ENCODE data around the gene CDADC1. TPM values are rescaled to one million over a fixed set of nuclear protein-coding genes. Genes with fewer than 3 reads are reported as not detected.

The CDADC1 gene
- total RNA-seq, 3 donors from 2014 or later: 7.3 to 8.5 (median 8.2) TPM

DNA sequence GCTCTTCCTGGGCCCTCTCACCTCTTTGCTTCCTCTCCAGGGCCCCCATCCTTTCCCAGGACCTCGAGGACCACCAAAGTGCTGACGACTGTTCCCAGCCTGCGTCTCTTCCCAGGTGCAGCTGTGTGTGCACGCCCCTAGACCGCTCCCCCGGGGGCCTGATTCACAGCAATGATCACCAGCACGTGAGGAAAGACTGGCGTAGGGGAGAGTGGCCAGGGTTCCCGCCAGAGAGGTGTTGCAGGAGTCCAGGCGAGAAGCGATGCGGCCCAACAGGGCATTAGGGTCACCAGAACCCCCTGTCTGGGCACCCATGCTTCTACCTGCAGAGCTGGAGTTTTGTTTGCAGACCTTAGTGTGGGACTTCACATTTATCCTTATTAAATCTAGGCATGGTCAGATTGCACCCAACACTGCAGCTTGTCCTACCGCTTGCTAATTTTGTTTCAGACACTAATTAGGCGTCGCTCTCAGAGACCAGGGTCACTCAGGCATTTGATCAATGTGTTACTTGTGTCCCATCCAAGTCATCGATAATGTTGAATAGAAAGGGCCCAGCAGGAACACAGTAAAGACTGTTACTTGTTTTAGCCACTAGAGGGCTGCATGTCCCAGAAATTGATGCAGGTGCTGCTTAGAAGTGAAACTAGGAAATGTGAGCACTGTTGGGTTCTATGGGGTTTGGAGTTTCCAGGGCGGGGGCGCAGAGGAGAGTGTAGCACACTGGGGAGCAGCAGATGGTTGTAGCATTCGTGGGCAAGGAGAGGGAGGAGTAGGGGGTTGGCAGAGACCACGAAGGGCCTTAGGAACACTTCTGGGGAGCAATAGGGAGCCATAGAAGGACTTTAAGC is 53.2 kb downstream of the CDADC1 start:
- Histone ChIP-seq H3K27me3 (no peaks in the 10 kb centered on the region), H3K4me1 (peaks cover 12 to 14% of the 10 kb centered on the region in 2 donors), H3K27ac (peak overlapping the region in 1 of 2 donors; percentile 77), H3K9me3 (no peaks in the 10 kb centered on the region), H3K4me3 (peak overlapping the region; percentile 24 to 60 (median 32)), H3K36me3 (no peaks in the 10 kb centered on the region)
- intact Hi-C loops (cut with DNase I; ENCODE audit: low total_unique reads): loop anchor here (5.0 to 10.0 kb wide), 2 partner anchors 141 to 304 kb away; partner anchors contain the start of genes CAB39L and SETDB2
- TF ChIP-seq, protein P1, sequence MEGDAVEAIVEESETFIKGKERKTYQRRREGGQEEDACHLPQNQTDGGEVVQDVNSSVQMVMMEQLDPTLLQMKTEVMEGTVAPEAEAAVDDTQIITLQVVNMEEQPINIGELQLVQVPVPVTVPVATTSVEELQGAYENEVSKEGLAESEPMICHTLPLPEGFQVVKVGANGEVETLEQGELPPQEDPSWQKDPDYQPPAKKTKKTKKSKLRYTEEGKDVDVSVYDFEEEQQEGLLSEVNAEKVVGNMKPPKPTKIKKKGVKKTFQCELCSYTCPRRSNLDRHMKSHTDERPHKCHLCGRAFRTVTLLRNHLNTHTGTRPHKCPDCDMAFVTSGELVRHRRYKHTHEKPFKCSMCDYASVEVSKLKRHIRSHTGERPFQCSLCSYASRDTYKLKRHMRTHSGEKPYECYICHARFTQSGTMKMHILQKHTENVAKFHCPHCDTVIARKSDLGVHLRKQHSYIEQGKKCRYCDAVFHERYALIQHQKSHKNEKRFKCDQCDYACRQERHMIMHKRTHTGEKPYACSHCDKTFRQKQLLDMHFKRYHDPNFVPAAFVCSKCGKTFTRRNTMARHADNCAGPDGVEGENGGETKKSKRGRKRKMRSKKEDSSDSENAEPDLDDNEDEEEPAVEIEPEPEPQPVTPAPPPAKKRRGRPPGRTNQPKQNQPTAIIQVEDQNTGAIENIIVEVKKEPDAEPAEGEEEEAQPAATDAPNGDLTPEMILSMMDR (IDR thresholded peaks at IDR 0.05): peak; percentile 82 to 88 (median 88)
- peak in 2 of 3 donors; percentile 17 to 39 for TF ChIP-seq POLR2AphosphoS5 (IDR thresholded peaks at IDR 0.05)
- TF ChIP-seq POLR2A (IDR thresholded peaks at IDR 0.05): no peak
- DNase-seq (ENCODE audit: low spot score in 2 of 2): no peak

DNA sequence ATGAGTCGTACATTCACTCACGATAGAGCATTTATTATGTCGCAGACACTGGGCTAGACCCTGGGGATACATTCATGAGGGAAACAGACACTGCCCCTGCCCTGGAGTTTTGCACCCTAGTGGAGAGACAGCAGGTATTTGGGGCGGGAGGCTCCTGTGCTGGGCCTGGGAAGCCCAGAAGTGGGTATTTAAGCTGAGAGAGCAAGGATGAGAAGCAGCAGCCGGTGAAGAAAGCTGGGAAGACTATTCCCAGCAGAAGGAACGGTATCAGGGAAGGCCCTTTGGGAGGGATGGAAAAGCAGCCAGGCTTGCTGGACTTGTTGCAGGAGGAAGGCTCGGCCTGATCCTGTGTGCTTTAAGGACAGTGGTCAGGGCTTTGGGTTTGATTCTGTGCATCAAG is 54.5 kb downstream of the CDADC1 start:
- no peak overlapping the region for H3K4me3 ChIP-seq
- H3K27me3 ChIP-seq: no peaks in the 10 kb centered on the region
- H3K36me3 ChIP-seq: no peaks in the 10 kb centered on the region
- DNase-seq (ENCODE audit: low spot score in 2 of 2): no peak
- peak overlapping the region; percentile 32 to 77 for H3K27ac ChIP-seq
- no peaks in the 10 kb centered on the region for H3K9me3 ChIP-seq
- H3K4me1 ChIP-seq: peaks cover 12 to 18% of the 10 kb centered on the region in 2 donors
- TF ChIP-seq POLR2AphosphoS5 (IDR thresholded peaks at IDR 0.05) (no peak), POLR2A (IDR thresholded peaks at IDR 0.05) (no peak)
- TF ChIP-seq, protein P1 (IDR thresholded peaks at IDR 0.05): no peak
- intact Hi-C loops (cut with DNase I; ENCODE audit: low total_unique reads): loop anchor here (5.0 to 10.0 kb wide), 2 partner anchors 140 to 303 kb away; partner anchors contain the start of genes CAB39L and SETDB2

DNA sequence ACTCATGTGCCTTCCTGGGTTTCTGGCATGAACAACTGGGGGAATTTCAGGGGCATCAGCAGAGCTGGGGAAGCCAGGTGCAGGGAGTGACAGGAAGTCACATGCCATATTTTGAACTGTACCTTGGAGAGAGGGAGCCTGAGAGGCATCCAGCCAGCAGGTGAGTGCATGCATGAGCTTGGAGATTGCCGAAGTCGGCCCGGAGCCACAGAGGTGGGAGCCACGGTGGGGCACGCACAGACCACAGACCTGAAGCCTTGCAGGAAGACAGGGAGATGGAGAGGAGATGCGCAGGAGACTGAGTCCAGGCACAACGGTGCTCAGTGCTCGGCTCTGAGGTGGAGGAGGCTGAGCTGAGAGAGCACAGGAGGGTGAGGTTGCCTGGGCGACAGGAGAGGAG is 55.1 kb downstream of the CDADC1 start:
- peak overlapping the region in 1 of 2 donors; percentile 77 for H3K27ac ChIP-seq
- no peak overlapping the region for H3K4me3 ChIP-seq
- no peaks in the 10 kb centered on the region for H3K27me3 ChIP-seq
- peaks cover 12 to 20% of the 10 kb centered on the region in 2 donors for H3K4me1 ChIP-seq
- TF ChIP-seq POLR2A (IDR thresholded peaks at IDR 0.05): no peak
- TF ChIP-seq, protein P1 (IDR thresholded peaks at IDR 0.05): no peak
- no peak for TF ChIP-seq POLR2AphosphoS5 (IDR thresholded peaks at IDR 0.05)
- intact Hi-C loops (cut with DNase I; ENCODE audit: low total_unique reads): loop anchor here (5.0 to 10.0 kb wide), 2 partner anchors 139 to 302 kb away; partner anchors contain the start of genes CAB39L and SETDB2
- no peak for DNase-seq (ENCODE audit: low spot score in 2 of 2)
- H3K36me3 ChIP-seq: no peaks in the 10 kb centered on the region
- no peaks in the 10 kb centered on the region for H3K9me3 ChIP-seq

DNA sequence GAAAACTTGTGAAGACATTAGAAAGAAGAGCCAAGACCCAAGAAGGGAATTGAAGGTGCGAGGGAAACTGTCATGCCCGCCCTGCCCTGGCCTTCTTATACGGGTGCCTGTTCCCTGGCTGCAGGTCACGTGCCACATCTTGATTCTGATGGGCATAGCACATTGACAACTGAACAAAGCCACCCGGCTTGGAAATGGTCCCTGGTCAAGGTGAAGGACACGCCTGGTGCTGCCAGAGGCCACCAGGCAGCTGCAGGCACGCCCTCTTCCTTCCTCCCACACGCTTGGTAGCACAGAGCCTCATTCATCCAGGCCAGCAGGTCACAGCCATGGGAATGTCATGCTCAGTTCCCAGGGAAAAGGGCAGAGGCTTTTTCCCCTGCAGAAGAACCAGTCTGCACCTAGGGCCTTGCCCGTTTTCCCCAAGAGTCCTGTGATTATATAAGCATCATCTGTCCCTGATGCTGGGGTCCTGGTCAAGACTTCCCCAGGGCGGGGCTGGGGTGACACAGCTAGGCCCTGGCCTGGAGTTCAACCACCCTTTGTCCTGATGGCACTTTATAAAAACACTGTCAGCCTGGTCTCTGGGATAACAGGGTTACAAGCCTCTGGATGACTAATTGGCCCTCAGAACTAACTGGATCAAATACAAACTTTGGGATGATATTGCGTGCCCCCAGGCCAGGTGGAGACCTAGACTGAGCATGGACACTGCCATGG is 56.0 kb downstream of the CDADC1 start:
- intact Hi-C loops (cut with DNase I; ENCODE audit: low total_unique reads): loop anchor here (5.0 to 10.0 kb wide), 2 partner anchors 139 to 301 kb away; partner anchors contain the start of genes CAB39L and SETDB2
- Histone ChIP-seq H3K9me3 (no peaks in the 10 kb centered on the region), H3K36me3 (no peaks in the 10 kb centered on the region), H3K4me3 (no peak overlapping the region), H3K27ac (peak overlapping the region; percentile 77 to 81), H3K4me1 (peaks cover 7 to 15% of the 10 kb centered on the region in 2 donors), H3K27me3 (no peaks in the 10 kb centered on the region)
- TF ChIP-seq POLR2AphosphoS5 (IDR thresholded peaks at IDR 0.05) (no peak), POLR2A (IDR thresholded peaks at IDR 0.05) (no peak)
- TF ChIP-seq, protein P1 (IDR thresholded peaks at IDR 0.05): no peak
- DNase-seq (ENCODE audit: low spot score in 2 of 2): peak in 1 of 2 donors; percentile 74
